HEK293T (cell line): ENCODE measurements around the gene NCOA7.

Experiments
- ARNT ChIP-seq: fragments of 450-650 bp; IDR thresholded peaks from 2 replicates; pipeline ENCODE4 v1.6.1; 2017; ENCODE audit warnings: mild to moderate bottlenecking
- ELF4 ChIP-seq: fragments of 450-650 bp; IDR thresholded peaks from 2 replicates; pipeline ENCODE4 v1.6.1; 2017; ENCODE audit warnings: antibody characterized with exemption
- FOXM1 ChIP-seq: fragments of 450-650 bp; IDR thresholded peaks from 2 replicates; pipeline ENCODE4 v1.6.1; 2017; ENCODE audit warnings: mild to moderate bottlenecking, borderline replicate concordance
- LEF1 ChIP-seq: fragments of 450-650 bp; IDR thresholded peaks from 2 replicates; pipeline ENCODE4 v1.6.1; 2017; ENCODE audit warnings: mild to moderate bottlenecking, borderline replicate concordance
- NFRKB ChIP-seq: fragments of 450-650 bp; IDR thresholded peaks from 2 replicates; pipeline ENCODE4 v1.6.1; 2016; ENCODE audit warnings: mild to moderate bottlenecking, moderate library complexity
- SP1 ChIP-seq: fragments of 450-650 bp; IDR thresholded peaks from 2 replicates; pipeline ENCODE4 v1.6.1; 2017
- SUZ12 ChIP-seq: fragments of 450-650 bp; IDR thresholded peaks from 2 replicates; pipeline ENCODE4 v1.6.1; 2016; ENCODE audit warnings: mild to moderate bottlenecking

GRCh38 chr6:125766641-125767040 is 24.1 kb upstream of the NCOA7 start:
- TF ChIP-seq SP1, result no peak
- no peak for TF ChIP-seq ELF4
- no peak for TF ChIP-seq NFRKB
- TF ChIP-seq LEF1, result no peak
- no peak for TF ChIP-seq SUZ12
- no peak for TF ChIP-seq ARNT
- no peak for TF ChIP-seq FOXM1
